ENCODE results near the gene CXCR2.

Gene CXCR2

DNA sequence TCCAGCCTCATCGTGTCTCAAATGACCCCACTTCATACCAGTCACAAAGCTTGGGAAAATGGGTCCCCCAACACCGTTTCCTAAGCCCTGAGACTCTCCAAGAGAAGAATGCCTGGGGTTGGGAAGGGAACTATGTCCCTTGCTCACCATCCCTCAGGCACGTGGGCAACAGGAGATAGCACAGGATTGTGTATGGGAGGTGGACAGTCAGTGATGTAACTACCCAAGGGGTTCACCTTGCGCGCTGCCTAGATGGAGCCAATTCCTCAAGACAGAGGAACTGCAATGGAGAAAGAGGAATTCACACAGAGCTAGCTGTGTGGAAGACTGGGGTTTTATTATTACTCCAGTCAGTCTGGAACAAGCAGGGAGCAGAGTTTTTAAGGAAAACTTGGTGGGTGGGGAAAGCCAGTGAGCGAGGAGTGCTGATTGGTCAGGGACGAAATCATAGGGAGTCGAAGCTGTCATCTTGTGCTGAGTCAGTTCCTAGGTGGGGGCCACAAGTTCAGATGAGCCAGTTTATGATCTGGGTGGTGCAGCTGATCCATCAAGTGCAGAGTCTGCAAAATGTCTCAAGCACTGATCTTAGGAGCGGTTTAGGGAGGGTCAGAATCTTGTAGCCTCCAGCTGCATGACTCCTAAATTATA, 54.8 kb downstream of the CXCR2 start:
- DNase-seq (ENCODE audit: low read depth in 1 of 2, low spot score in 1 of 2), result no peak

DNA sequence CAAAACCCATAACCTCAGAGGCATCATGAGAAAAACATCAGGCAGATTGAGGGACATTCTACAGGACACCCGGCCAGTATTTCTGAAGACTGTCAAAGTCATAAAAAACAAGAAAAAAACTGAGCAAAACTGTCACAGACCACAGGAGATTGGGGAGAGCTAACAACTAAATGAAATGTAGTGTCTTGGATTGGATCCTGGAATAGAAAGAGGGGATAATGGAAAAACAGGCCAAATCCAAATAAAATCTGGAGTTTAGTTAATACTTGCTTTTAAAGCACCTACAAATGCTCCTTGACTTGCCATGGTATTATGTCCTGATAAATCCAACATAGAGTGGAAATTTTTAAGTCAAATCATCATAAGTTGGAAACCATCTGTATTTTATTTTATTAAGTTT, 58.5 kb downstream of the CXCR2 start:
- no peak for DNase-seq (ENCODE audit: low read depth in 1 of 2, low spot score in 1 of 2)

DNA sequence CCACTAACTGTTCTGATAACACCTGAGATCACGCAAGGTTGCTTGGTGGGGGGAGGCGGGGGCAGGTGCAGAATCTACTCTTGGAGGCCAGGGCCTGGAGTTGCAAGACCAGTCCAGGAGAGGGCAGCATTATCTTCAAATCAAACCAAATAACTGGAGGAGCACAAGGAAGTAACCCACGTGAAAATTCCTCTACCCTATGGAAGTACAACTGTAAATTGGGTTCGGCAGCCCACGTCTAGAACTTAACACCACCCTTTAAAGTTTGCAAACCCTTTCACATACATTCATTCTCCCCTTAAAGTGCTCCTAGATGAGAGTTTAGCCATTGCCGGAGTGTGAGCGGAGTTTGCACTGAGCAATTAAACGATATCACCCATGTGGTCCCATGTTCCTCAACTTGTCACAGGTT, 60.5 kb downstream of the CXCR2 start:
- peak; percentile 35 to 45 for DNase-seq (ENCODE audit: low read depth in 1 of 2, low spot score in 1 of 2)
